HUES6 (cell line): ENCODE results near the gene ATXN3.

Source experiments
- H3K27ac ChIP-seq: 2 replicates; pipeline ENCODE4 v1.7.0; 2013; ENCODE audit warnings: low read depth, mild to moderate bottlenecking, low read length, inconsistent platforms
- H3K27me3 ChIP-seq: 2 replicates; pipeline ENCODE4 v1.6.1; 2013; ENCODE audit warnings: low read length; ENCODE audit not compliant: control insufficient read depth, insufficient read depth
- H3K36me3 ChIP-seq: 2 replicates; pipeline ENCODE4 v1.6.1; 2013; ENCODE audit warnings: low read length; ENCODE audit not compliant: control insufficient read depth, insufficient read depth
- H3K4me1 ChIP-seq: 2 replicates; pipeline ENCODE4 v1.6.1; 2013; ENCODE audit warnings: low read length; ENCODE audit not compliant: control insufficient read depth, insufficient read depth
- H3K4me3 ChIP-seq: 2 replicates; pipeline ENCODE4 v1.5.1; 2013; ENCODE audit warnings: low read depth, low read length
- H3K9ac ChIP-seq: one replicate; pipeline ENCODE4 v1.6.1; 2013; ENCODE audit warnings: mild to moderate bottlenecking, low read length
- H3K9me3 ChIP-seq: 2 replicates; pipeline ENCODE4 v1.6.1; 2013; ENCODE audit warnings: low read depth, low read length; ENCODE audit not compliant: control insufficient read depth, insufficient read depth

Gene ATXN3

GRCh38 chr14:92035890-92036289, 70.5 kb downstream of the ATXN3 start:
- H3K27ac ChIP-seq: no peak overlapping the region
- H3K27me3 ChIP-seq: no peaks in the 10 kb centered on the region
- H3K9ac ChIP-seq: no peak overlapping the region
- H3K36me3 ChIP-seq: peaks cover 19% of the 10 kb centered on the region
- peaks cover 8% of the 10 kb centered on the region; the same call in 1 of the 2 replicates for H3K4me1 ChIP-seq
- peaks cover 4% of the 10 kb centered on the region; the same call in 1 of the 2 replicates for H3K9me3 ChIP-seq
- no peak overlapping the region for H3K4me3 ChIP-seq

- H3K36me3 ChIP-seq: peaks cover 23% of the 10 kb centered on the region
- peaks cover 4% of the 10 kb centered on the region; the same call in 1 of the 2 replicates for H3K9me3 ChIP-seq
- H3K4me1 ChIP-seq: peaks cover 4% of the 10 kb centered on the region; the same call in 1 of the 2 replicates
- no peaks in the 10 kb centered on the region for H3K27me3 ChIP-seq
- H3K9ac ChIP-seq: no peak overlapping the region
- no peak overlapping the region for H3K4me3 ChIP-seq
- H3K27ac ChIP-seq: no peak overlapping the region
These were observed 72.3 kb downstream of the ATXN3 start for GRCh38 chr14:92033906-92034687.

GRCh38 chr14:92033433-92033832, 72.9 kb downstream of the ATXN3 start:
- no peaks in the 10 kb centered on the region for H3K27me3 ChIP-seq
- peaks cover 4% of the 10 kb centered on the region; the same call in 1 of the 2 replicates for H3K9me3 ChIP-seq
- no peak overlapping the region for H3K9ac ChIP-seq
- peaks cover 4% of the 10 kb centered on the region; the same call in 1 of the 2 replicates for H3K4me1 ChIP-seq
- H3K27ac ChIP-seq: no peak overlapping the region
- no peak overlapping the region for H3K4me3 ChIP-seq
- H3K36me3 ChIP-seq: peaks cover 23% of the 10 kb centered on the region

GRCh38 chr14:92026548-92027190, 79.7 kb downstream of the ATXN3 start:
- H3K36me3 ChIP-seq: peaks cover 35% of the 10 kb centered on the region
- H3K4me3 ChIP-seq: no peak overlapping the region
- no peaks in the 10 kb centered on the region for H3K27me3 ChIP-seq
- no peak overlapping the region for H3K9ac ChIP-seq
- H3K27ac ChIP-seq: no peak overlapping the region
- H3K4me1 ChIP-seq: no peaks in the 10 kb centered on the region
- no peaks in the 10 kb centered on the region for H3K9me3 ChIP-seq

- H3K4me1 ChIP-seq: no peaks in the 10 kb centered on the region
- H3K9me3 ChIP-seq: no peaks in the 10 kb centered on the region
- H3K36me3 ChIP-seq: peaks cover 43% of the 10 kb centered on the region
- H3K27ac ChIP-seq: no peak overlapping the region
- H3K27me3 ChIP-seq: no peaks in the 10 kb centered on the region
- no peak overlapping the region for H3K9ac ChIP-seq
- H3K4me3 ChIP-seq: no peak overlapping the region
These were observed 84.3 kb downstream of the ATXN3 start for GRCh38 chr14:92022036-92022435.

GRCh38 chr14:92021523-92021922, 84.9 kb downstream of the ATXN3 start:
- H3K4me1 ChIP-seq: no peaks in the 10 kb centered on the region
- H3K27me3 ChIP-seq: no peaks in the 10 kb centered on the region
- no peak overlapping the region for H3K27ac ChIP-seq
- no peak overlapping the region for H3K9ac ChIP-seq
- no peaks in the 10 kb centered on the region for H3K9me3 ChIP-seq
- peaks cover 46% of the 10 kb centered on the region for H3K36me3 ChIP-seq
- no peak overlapping the region for H3K4me3 ChIP-seq

- no peak overlapping the region for H3K27ac ChIP-seq
- no peaks in the 10 kb centered on the region for H3K27me3 ChIP-seq
- H3K36me3 ChIP-seq: peaks cover 61% of the 10 kb centered on the region
- no peak overlapping the region for H3K4me3 ChIP-seq
- H3K9me3 ChIP-seq: no peaks in the 10 kb centered on the region
- H3K4me1 ChIP-seq: no peaks in the 10 kb centered on the region
- no peak overlapping the region for H3K9ac ChIP-seq
These were observed 92.3 kb downstream of the ATXN3 start for GRCh38 chr14:92014040-92014439.

- H3K9me3 ChIP-seq: no peaks in the 10 kb centered on the region
- H3K36me3 ChIP-seq: peaks cover 65% of the 10 kb centered on the region
- no peaks in the 10 kb centered on the region for H3K4me1 ChIP-seq
- H3K4me3 ChIP-seq: no peak overlapping the region
- no peak overlapping the region for H3K9ac ChIP-seq
- no peaks in the 10 kb centered on the region for H3K27me3 ChIP-seq
- H3K27ac ChIP-seq: no peak overlapping the region
These were observed 94.1 kb downstream of the ATXN3 start for GRCh38 chr14:92012121-92012748.

GRCh38 chr14:92010644-92011043, 95.7 kb downstream of the ATXN3 start:
- no peak overlapping the region for H3K27ac ChIP-seq
- H3K4me1 ChIP-seq: no peaks in the 10 kb centered on the region
- peaks cover 62% of the 10 kb centered on the region for H3K36me3 ChIP-seq
- H3K9me3 ChIP-seq: no peaks in the 10 kb centered on the region
- no peak overlapping the region for H3K9ac ChIP-seq
- H3K4me3 ChIP-seq: no peak overlapping the region
- no peaks in the 10 kb centered on the region for H3K27me3 ChIP-seq

- H3K27ac ChIP-seq: no peak overlapping the region
- H3K4me3 ChIP-seq: no peak overlapping the region
- H3K4me1 ChIP-seq: no peaks in the 10 kb centered on the region
- H3K27me3 ChIP-seq: no peaks in the 10 kb centered on the region
- H3K9me3 ChIP-seq: no peaks in the 10 kb centered on the region
- peaks cover 67% of the 10 kb centered on the region for H3K36me3 ChIP-seq
- H3K9ac ChIP-seq: no peak overlapping the region
These were observed 96.8 kb downstream of the ATXN3 start for GRCh38 chr14:92009604-92010003.
